OCI-LY7 (cell line): ENCODE data around the gene NDUFS6.

ENCODE experiments used
- CTCF ChIP-seq: fragments of 200-600 bp; sonication (generic); conservative IDR thresholded peaks from 2 replicates; pipeline ENCODE4 v1.5.1; 2014; ENCODE audit warnings: mild to moderate bottlenecking, antibody characterized with exemption, low read length, moderate library complexity, mixed read lengths
- EZH2phosphoT487 ChIP-seq: fragments of 200-600 bp; sonication (generic); IDR thresholded peaks from 2 replicates; pipeline ENCODE4 v1.6.1; 2018; ENCODE audit warnings: low read depth, borderline replicate concordance, mild to moderate bottlenecking, mixed run types, antibody characterized with exemption, low read length, moderate library complexity, mixed read lengths

- TF ChIP-seq CTCF (no peak), EZH2phosphoT487 (no peak)
These were observed 63.8 kb downstream of the NDUFS6 start for GRCh38 chr5:1864896-1865440.
